GM19023 (cell line): ENCODE measurements around the gene KCNK15.

ENCODE experiments used
- ATAC-seq: cut with Tn5 transposase; IDR thresholded peaks from one replicate; pipeline ENCODE4 v1.9.1; 2021; ENCODE audit warnings: mild to moderate bottlenecking, moderate library complexity; ENCODE audit not compliant: unreplicated experiment

The KCNK15 gene

DNA sequence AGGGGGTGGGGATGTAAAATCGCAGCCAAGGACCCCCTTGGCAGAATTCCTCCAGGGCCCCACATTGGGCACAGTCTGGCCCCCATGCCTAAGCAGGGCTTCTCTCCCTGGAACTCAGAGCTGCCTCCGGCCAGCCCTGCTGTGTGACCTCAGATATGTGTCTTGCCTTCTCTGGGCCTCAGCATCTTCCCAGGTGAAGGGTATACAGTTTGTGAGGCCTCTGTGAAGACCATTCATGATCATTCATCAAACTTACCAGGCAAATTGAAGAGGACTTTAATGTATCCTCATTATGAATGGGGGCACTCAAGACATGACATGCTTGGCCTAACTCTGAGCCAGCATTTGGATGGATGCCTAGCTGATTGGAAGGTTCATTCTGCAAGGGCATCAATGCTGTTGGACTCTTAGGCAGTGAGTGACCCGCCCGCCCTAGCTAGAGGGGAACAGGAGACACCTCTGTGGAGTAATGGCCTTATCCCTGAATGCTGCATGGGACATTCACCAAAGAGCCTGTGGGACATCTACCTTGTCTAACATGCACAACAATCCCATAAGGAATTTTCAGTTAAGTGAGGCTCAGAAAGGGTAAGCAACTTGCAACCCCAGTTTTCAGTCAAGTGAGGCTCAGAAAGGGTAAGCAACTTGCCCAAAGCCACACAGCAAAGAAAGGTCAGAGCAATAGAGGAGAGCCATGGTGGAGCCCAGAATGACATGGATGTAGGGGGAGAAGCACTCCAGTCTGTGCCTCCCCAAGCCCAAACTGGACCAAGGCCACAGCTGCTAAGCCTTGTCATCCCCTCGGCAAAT is 30.0 kb upstream of the KCNK15 start:
- no peak for ATAC-seq

DNA sequence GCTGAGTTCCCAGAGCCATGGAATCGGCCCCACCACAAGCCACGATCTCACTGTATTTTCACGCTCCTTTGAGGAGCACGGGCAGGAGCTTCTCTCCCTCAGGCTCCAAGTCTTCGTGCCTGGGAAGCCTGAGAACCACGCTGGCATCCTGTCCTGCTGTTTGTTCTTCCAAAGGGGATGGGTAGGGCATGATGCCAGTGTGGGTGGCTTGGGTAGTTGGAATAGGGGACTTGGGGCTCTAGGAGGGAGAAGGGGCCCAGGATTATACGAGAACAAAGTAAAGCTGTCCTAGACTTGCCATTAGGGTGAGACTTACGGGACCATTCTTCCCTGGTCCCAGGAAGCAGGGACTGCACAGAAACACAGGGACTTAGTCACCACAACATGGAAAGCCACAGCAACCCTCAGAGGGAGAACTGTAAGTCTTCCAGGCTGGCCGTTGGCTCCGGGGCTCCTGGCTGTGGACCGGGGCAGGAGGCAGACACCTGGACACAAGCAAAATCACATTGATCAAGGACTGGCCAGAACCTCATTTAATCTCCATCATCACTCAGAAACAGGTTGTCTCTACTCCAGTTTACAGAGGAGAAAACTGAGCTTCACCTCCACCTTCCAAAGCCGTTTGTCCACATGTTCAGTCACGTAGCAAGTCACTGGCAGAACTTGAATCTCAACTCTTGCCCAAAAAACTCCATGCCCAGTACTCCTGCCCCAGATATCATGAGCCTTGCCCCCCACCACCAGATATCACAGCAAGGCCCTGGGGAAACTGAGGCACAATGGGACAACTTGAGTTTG is 29.2 kb upstream of the KCNK15 start:
- ATAC-seq = no peak

DNA sequence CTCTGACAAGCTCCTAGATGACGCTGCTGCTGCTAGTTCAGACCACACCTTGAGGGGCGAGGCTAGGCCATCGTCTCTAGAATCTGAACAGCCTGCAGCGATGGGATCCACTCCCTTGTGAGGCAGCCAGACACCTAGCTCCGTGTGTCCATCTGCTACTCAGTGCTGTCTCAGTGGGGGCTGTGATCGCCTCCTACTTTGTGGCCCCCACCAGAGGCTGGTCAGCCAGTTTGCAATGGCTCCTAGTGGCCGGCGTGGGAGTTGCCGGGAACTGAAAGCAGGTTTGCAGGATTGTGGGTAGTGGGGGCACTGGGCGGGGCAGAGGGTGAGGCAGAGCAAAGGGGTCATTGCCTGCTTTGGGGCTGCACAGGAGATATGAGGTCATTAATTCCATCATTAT is 27.7 kb upstream of the KCNK15 start:
- ATAC-seq = no peak

DNA sequence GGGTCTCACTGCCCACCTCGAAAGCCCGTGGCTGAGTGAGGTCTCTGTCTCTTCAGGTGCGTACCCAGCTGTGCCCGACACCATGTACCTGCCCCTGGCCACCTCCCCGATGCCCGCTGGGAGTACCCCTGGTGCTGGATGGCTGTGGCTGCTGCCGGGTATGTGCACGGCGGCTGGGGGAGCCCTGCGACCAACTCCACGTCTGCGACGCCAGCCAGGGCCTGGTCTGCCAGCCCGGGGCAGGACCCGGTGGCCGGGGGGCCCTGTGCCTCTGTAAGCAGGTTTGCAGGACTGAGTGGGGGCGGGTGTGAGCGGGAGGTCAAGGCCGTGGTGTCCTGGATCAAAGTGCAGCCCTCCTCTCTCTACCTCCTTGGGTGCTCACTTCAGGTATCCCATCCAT is 25.8 kb upstream of the KCNK15 start:
- ATAC-seq = no peak

DNA sequence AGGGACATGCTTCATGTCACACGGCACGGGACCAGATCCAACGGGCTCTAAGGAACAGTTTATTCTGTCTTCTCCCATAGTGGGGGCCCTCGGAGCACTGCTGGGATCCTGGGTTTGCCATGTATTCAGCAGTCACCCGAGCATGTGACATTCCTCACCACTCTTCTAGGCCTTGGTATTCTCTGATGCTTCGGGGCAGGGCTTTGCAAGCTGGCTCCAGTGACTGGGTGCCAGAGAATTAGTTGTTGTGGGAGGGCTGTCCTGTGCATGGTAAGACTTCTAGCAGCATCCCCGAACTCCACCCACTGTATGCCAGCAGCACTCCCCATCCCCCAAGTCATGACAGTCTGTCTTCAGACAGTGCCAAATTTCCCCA is 25.1 kb upstream of the KCNK15 start:
- no peak for ATAC-seq

DNA sequence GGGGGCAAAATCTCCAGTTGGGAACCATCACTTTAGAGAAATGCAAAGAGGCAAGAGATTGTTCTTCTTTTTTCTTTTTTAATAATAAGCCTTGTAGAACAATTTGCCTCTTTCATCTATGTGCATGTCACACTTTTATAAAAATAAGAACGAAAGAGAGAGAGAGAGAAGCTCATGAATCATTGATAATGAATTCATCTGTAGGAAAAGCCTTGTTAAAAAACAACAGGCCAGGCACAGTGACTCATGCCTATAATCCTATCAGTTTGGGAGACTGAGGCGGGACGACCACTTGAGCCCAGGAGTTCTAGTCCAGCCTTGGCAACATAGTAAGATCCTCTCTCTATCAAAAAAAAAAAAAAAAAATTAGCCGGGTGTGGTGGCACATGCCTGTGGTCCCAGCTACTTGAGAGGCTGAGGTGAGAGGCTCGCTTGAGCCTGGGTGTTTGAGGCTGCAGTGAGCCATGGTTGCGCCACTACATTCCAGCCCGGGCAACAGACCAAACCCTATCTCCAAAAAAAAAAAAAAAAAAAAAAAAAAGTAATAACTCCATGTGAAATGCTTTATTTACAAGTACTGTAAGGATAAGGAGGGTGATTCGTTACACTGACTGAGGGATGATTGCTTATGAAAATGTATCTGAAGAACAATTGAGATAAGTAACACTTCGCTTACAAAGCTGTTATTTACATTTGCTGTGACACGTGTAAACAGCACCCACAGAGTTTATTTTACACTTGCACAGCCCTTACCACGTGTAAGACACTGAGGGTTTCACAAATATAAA is 24.5 kb upstream of the KCNK15 start:
- ATAC-seq = no peak

DNA sequence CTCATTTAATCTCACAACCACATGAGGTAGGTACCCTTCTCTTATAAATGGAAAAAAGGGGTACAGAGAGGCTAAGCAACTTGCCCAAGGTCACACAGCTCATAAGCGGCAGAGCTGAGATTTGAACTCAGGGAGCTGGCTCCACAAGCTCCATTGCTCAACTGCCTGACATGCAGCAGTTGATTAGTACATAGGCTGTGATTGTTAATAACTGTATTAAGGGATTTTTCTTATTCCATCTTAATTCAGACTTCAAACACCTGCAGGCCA is 23.9 kb upstream of the KCNK15 start:
- no peak for ATAC-seq

DNA sequence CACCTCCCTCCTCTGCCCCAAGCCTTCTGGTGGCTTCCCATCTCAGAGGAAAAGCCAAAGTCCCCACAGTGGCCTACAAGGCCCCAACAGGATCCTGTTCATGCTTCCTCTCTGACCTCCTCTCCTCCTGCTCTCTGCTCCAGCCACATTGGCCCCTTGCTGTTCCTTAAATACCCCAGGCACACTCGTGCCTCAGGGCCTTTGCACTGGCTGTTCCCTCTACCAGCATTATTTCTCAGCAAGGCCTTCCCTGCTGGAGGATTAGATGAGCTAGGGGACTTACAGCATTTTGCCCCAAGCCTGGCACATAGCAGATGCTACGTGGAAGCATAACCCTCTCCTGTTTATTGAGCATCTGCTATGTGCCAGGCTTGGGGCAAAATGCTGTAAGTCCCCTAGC is 22.7 kb upstream of the KCNK15 start:
- no peak for ATAC-seq

DNA sequence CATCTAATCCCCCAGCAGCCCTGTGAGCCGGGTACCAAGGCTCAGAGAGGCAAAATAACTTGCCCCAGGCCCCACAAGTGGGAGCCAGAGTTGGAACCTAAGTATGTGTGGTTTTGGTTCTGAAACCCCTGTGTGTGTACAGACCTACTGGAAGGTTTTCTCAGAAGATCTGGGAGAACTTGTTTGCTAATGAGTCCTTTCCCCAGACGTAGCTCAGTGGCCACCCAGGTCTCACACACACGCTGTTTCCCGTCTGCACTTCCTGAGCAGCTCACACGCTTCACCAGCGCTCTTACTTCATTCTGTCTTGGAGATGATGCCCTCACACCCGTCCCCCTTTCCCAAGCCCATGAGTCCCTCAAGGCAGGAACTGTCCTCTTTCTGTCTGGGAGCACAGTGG is 22.3 kb upstream of the KCNK15 start:
- no peak for ATAC-seq

DNA sequence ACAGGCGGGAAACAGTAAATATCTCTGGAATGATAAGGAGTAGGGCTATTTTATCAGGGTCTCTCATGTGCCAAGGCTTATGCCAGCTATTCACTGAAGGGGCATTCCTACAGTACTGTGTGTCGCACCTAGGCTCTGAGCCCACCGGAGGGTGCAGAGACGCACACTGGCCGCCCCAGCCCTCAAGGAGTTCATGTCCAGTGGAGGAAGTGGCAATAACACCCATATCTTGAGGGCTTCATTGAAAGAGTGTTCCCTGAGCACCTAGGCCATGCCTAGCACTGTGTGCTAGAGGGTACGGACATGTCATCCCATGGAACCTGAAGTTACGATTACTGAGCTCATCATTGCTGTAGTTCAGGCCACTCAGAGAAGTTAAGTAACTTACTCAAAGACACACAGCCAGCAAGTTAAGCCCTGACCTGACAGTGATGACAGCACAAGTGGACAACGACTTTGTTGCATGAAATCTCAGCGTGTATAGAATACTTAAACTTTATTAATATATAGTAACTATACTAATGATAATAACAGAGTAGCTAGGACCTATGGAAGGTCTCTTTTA is 21.8 kb upstream of the KCNK15 start:
- no peak for ATAC-seq

DNA sequence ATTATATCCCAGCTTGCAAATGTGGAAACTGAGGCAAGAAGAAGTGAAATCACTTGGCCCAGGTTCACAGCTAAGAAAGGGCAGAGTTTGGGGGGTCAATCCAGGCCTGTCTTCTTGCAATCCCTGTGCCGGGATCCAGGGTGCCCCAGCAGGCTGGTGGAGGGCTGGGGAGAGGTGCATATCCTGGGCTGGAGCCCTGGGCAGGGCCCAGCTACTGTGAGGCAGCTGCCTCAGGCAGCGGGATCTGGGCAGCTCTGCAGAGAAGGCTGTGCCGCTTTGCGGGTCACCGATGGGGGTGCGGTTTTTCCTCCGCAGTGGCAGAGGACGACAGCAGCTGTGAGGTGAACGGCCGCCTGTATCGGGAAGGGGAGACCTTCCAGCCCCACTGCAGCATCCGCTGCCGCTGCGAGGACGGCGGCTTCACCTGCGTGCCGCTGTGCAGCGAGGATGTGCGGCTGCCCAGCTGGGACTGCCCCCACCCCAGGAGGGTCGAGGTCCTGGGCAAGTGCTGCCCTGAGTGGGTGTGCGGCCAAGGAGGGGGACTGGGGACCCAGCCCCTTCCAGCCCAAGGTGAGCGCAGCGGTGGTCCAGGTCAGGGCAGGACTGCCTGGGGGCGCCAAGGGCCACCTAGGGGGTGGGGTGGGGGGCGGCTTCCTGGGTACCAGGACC is 21.1 kb upstream of the KCNK15 start:
- ATAC-seq = no peak

DNA sequence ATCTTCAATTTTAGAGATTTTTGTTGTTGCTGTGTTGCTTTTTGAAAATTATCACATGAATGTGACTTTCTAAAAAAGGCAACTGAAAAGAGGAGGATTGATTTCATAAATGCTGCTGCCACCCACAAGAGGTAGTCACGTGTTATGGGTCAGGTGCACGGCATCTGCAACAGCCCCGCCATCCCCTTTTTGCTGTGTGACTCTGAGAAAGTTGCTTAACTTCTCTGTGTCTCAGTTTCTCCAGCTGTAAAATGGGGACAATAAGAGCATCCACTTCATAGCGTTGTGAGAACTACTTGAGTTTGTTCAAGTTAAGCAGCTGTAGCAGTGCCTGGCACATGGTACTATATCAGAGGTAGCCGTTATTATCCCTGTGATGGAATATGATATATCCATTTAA is 19.8 kb upstream of the KCNK15 start:
- no peak for ATAC-seq

DNA sequence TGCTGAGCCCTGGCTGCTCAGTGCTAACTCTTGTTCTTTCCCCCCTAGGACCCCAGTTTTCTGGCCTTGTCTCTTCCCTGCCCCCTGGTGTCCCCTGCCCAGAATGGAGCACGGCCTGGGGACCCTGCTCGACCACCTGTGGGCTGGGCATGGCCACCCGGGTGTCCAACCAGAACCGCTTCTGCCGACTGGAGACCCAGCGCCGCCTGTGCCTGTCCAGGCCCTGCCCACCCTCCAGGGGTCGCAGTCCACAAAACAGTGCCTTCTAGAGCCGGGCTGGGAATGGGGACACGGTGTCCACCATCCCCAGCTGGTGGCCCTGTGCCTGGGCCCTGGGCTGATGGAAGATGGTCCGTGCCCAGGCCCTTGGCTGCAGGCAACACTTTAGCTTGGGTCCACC is 18.6 kb upstream of the KCNK15 start:
- ATAC-seq = no peak

DNA sequence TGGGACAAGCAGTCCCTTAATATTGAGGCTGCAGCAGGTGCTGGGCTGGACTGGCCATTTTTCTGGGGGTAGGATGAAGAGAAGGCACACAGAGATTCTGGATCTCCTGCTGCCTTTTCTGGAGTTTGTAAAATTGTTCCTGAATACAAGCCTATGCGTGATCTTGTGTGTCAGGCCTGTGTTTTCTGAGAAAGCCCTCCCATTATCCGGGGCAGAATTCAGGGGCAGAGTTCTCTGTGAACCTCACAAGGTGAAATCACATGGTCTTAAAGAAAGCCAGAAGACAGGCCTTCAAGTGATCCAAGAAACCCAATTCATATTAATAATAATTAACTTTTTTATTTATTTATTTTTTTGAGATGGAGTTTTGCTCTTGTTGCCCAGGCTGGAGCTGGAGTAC is 18.0 kb upstream of the KCNK15 start:
- ATAC-seq = no peak

DNA sequence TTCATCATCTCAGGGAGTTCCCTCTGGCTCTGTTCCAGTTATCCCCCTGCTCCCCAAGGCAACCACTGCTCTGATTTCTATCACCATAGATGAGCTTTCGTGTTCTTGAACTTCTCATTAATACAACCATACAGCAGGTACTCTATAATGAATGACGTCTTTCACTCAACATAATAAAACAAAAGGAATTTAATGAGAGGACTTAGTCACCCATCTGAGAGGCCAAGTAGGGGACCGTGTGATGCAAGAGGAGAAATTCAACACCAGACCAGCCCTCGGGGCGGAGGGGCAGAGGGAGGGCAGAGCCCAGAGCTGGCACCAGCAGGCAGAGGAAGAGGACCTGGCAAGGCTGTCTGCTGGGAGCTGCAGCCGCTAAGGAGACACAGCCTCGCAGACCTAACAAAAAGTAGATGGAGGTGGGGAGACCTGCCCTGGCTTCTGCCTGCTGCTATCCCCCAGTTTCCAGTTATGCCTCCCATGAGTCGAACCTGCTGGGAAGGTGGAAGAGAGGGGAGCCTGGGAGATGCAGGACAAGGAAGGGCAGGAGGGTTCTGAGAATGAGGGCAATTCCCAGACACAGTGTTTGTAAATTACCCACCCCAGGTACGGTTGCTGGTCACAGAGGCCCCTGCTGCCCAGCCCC is 16.7 kb upstream of the KCNK15 start:
- no peak for ATAC-seq

DNA sequence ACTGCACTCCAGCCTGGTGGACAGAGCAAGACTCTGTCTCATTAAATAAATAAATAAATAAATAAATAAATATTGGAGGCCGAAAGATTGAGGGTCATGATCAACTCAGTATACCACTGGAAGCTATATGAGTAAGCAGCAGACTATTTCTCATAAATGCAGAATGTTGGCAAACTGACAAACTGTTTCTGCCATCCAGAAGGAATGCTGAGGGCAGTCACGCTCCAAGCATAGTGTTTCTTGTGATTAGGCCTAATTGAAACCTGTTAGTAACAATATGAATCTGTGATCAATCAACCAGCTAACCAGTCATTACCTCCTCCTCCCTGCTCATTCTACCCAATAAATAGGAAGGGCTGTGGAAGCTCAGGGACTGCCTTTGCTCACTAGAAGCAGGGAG is 15.2 kb upstream of the KCNK15 start:
- ATAC-seq = no peak

DNA sequence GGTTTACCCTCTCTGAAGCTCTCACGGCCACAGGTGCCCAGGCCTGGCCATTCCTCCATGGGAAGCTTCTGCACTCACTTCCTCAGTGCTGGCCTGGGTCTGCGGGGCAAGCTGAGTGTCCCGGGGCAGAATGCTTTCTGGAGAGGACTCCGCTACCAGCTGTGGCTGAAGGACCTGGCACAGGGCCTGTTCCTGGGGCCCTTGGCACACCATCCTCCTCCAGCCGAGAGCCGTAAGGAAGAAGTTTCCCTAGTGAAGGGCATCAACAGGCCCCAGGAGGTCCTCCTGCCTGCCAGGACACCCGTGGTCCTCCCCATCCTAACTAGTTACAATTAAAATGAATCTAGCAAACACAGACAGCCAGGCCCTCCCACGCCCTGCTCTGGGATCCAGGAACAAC is 14.0 kb upstream of the KCNK15 start:
- no peak for ATAC-seq

DNA sequence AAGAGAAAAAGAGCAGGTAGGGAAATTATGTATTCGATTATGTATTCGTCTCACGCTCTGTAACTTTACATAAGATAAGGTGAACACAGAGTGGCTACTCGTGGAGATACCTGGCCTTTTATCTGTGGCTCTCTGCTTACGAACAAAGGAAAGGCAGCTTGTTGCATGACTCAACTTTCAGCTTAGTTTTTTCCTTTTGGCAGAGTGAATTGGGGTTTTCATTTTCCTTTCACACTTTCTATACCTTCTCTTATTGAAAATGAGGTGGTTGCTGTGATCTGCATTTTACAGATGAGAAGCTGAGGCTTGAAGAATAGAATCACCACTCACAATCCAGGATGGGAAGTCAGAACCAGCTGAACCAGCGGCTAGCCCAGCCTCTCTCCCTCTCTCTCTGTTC is 13.3 kb upstream of the KCNK15 start:
- no peak for ATAC-seq

DNA sequence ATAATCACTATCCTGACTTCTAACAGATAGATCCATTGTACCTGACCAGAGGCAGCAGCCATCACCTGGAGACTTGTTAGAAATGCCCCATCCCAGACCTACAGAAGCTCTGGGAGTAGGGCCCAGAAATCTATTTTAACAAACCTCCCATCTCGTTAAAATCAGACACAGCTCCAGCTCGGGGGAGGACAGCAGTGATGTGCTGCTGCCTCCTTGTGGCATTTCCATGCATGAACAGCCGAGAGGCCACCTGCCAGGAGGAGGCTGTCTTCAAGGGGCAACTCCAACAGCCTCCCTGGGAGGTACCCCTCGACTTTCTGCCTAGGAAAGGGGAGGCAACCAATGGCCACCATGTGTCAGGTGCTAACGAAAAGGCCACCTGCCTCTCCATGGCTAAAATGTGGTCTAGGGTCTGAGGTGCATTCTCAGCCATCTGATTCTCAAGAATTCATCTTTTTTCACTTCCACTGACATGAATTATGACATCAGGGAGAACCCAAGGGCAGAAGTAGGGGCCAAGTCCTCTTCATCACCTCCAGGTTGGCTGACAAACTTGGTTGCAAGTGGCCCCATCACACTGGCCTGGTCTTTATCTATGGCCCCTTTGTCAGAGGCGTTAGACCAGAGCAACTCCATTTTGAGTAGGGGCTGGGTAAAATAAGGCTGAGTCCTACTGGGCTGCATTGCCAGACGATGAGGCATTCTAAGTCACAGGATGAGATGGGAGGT is 12.2 kb upstream of the KCNK15 start:
- no peak for ATAC-seq

DNA sequence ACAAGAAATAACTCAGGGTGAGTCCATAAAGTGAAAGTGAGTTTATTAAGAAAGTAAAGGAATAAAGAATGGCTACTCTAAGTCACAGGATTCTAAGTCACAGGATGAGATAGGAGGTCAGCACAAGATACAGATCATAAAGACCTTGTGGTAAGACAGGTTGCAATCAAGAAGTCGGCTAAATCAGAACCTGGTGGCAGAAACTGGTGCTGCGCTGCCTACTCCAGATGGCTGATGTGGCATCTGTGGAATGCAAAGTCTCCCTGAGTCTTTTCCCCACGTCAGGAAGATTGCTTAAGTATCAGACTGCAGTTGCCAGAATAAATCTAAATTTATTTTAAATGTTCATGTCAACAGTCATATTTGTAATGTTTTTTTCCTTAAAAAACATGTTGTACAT is 10.7 kb upstream of the KCNK15 start:
- no peak for ATAC-seq
